ENCODE measurements around the gene TMEM235.

TMEM235 gene

GRCh38 chr17:78200451-78200850, 31.0 kb upstream of the TMEM235 start:
- 88 to 91% methylated on average over 6 of the region's 6 CpGs for WGBS, 2 experiments
- peaks cover 18% of the 10 kb centered on the region for H3K36me3 ChIP-seq (ENCODE audit: control insufficient read depth, insufficient read depth, low read length)

GRCh38 chr17:78202666-78203065, 28.8 kb upstream of the TMEM235 start:
- no peak overlapping the region for H3K4me3 ChIP-seq (ENCODE audit: insufficient read depth, low read depth, low read length)
- H3K4me1 ChIP-seq (ENCODE audit: control insufficient read depth, insufficient read depth, low read length), result no peaks in the 10 kb centered on the region
- H3K27me3 ChIP-seq (ENCODE audit: control insufficient read depth, insufficient read depth, low read length, poor library complexity, severe bottlenecking), result no peaks in the 10 kb centered on the region
- WGBS, 2 experiments, result 98 to 99% methylated on average over 8 of the region's 8 CpGs
- H3K27ac ChIP-seq (ENCODE audit: insufficient read depth, low read depth, low read length, poor library complexity, severe bottlenecking), result no peak overlapping the region
- peaks cover 9% of the 10 kb centered on the region for H3K36me3 ChIP-seq (ENCODE audit: control insufficient read depth, insufficient read depth, low read length)
- no peaks in the 10 kb centered on the region for H3K9me3 ChIP-seq (ENCODE audit: control insufficient read depth, low read length)

More at GRCh38 chr17:78200451-78200850, 31.0 kb upstream of the TMEM235 start:
- no peaks in the 10 kb centered on the region for H3K27me3 ChIP-seq (ENCODE audit: control insufficient read depth, insufficient read depth, low read length, poor library complexity, severe bottlenecking)
- no peaks in the 10 kb centered on the region for H3K9me3 ChIP-seq (ENCODE audit: control insufficient read depth, low read length)
- H3K27ac ChIP-seq (ENCODE audit: insufficient read depth, low read depth, low read length, poor library complexity, severe bottlenecking), result no peak overlapping the region
- no peak overlapping the region for H3K4me3 ChIP-seq (ENCODE audit: insufficient read depth, low read depth, low read length)
- H3K4me1 ChIP-seq (ENCODE audit: control insufficient read depth, insufficient read depth, low read length), result no peaks in the 10 kb centered on the region

GRCh38 chr17:78204387-78205123, 26.9 kb upstream of the TMEM235 start:
- 94 to 97% methylated on average over 22 of the region's 22 CpGs for WGBS, 2 experiments
- Histone ChIP-seq H3K9me3 (ENCODE audit: control insufficient read depth, low read length) (no peaks in the 10 kb centered on the region), H3K36me3 (ENCODE audit: control insufficient read depth, insufficient read depth, low read length) (peaks cover 4% of the 10 kb centered on the region), H3K4me3 (ENCODE audit: insufficient read depth, low read depth, low read length) (no peak overlapping the region), H3K27me3 (ENCODE audit: control insufficient read depth, insufficient read depth, low read length, poor library complexity, severe bottlenecking) (no peaks in the 10 kb centered on the region), H3K27ac (ENCODE audit: insufficient read depth, low read depth, low read length, poor library complexity, severe bottlenecking) (no peak overlapping the region), H3K4me1 (ENCODE audit: control insufficient read depth, insufficient read depth, low read length) (no peaks in the 10 kb centered on the region)

- Histone ChIP-seq H3K9me3 (ENCODE audit: control insufficient read depth, low read length) (no peaks in the 10 kb centered on the region), H3K4me1 (ENCODE audit: control insufficient read depth, insufficient read depth, low read length) (no peaks in the 10 kb centered on the region), H3K36me3 (ENCODE audit: control insufficient read depth, insufficient read depth, low read length) (peaks cover 4% of the 10 kb centered on the region), H3K4me3 (ENCODE audit: insufficient read depth, low read depth, low read length) (no peak overlapping the region), H3K27me3 (ENCODE audit: control insufficient read depth, insufficient read depth, low read length, poor library complexity, severe bottlenecking) (no peaks in the 10 kb centered on the region), H3K27ac (ENCODE audit: insufficient read depth, low read depth, low read length, poor library complexity, severe bottlenecking) (no peak overlapping the region)
- 94 to 96% methylated on average over 17 of the region's 17 CpGs for WGBS, 2 experiments
These were observed 26.2 kb upstream of the TMEM235 start for GRCh38 chr17:78205124-78205775.

- 75 to 80% methylated on average over 7 of the region's 7 CpGs for WGBS, 2 experiments
- no peak overlapping the region for H3K4me3 ChIP-seq (ENCODE audit: insufficient read depth, low read depth, low read length)
- no peak overlapping the region for H3K27ac ChIP-seq (ENCODE audit: insufficient read depth, low read depth, low read length, poor library complexity, severe bottlenecking)
- peaks cover 4% of the 10 kb centered on the region for H3K36me3 ChIP-seq (ENCODE audit: control insufficient read depth, insufficient read depth, low read length)
- H3K27me3 ChIP-seq (ENCODE audit: control insufficient read depth, insufficient read depth, low read length, poor library complexity, severe bottlenecking), result no peaks in the 10 kb centered on the region
- H3K4me1 ChIP-seq (ENCODE audit: control insufficient read depth, insufficient read depth, low read length), result no peaks in the 10 kb centered on the region
- no peaks in the 10 kb centered on the region for H3K9me3 ChIP-seq (ENCODE audit: control insufficient read depth, low read length)
These were observed 25.1 kb upstream of the TMEM235 start for GRCh38 chr17:78206298-78206697.

GRCh38 chr17:78208486-78208885, 22.9 kb upstream of the TMEM235 start:
- Histone ChIP-seq H3K36me3 (ENCODE audit: control insufficient read depth, insufficient read depth, low read length) (no peaks in the 10 kb centered on the region), H3K4me3 (ENCODE audit: insufficient read depth, low read depth, low read length) (no peak overlapping the region), H3K27me3 (ENCODE audit: control insufficient read depth, insufficient read depth, low read length, poor library complexity, severe bottlenecking) (no peaks in the 10 kb centered on the region), H3K9me3 (ENCODE audit: control insufficient read depth, low read length) (no peaks in the 10 kb centered on the region), H3K27ac (ENCODE audit: insufficient read depth, low read depth, low read length, poor library complexity, severe bottlenecking) (no peak overlapping the region), H3K4me1 (ENCODE audit: control insufficient read depth, insufficient read depth, low read length) (no peaks in the 10 kb centered on the region)
- 95 to 98% methylated on average over 2 of the region's 3 CpGs for WGBS, 2 experiments

GRCh38 chr17:78210111-78210510, 21.3 kb upstream of the TMEM235 start:
- H3K36me3 ChIP-seq (ENCODE audit: control insufficient read depth, insufficient read depth, low read length), result no peaks in the 10 kb centered on the region
- H3K27me3 ChIP-seq (ENCODE audit: control insufficient read depth, insufficient read depth, low read length, poor library complexity, severe bottlenecking), result no peaks in the 10 kb centered on the region
- H3K27ac ChIP-seq (ENCODE audit: insufficient read depth, low read depth, low read length, poor library complexity, severe bottlenecking), result no peak overlapping the region
- H3K9me3 ChIP-seq (ENCODE audit: control insufficient read depth, low read length), result no peaks in the 10 kb centered on the region
- 87 to 92% methylated on average over 10 of the region's 10 CpGs for WGBS, 2 experiments
- peaks cover under 1% of the 10 kb centered on the region for H3K4me1 ChIP-seq (ENCODE audit: control insufficient read depth, insufficient read depth, low read length)
- no peak overlapping the region for H3K4me3 ChIP-seq (ENCODE audit: insufficient read depth, low read depth, low read length)

- H3K4me1 ChIP-seq (ENCODE audit: control insufficient read depth, insufficient read depth, low read length), result peaks cover 9% of the 10 kb centered on the region
- no peaks in the 10 kb centered on the region for H3K36me3 ChIP-seq (ENCODE audit: control insufficient read depth, insufficient read depth, low read length)
- WGBS, 2 experiments, result 89 to 93% methylated on average over 11 of the region's 11 CpGs
- H3K27me3 ChIP-seq (ENCODE audit: control insufficient read depth, insufficient read depth, low read length, poor library complexity, severe bottlenecking), result no peaks in the 10 kb centered on the region
- no peaks in the 10 kb centered on the region for H3K9me3 ChIP-seq (ENCODE audit: control insufficient read depth, low read length)
- no peak overlapping the region for H3K27ac ChIP-seq (ENCODE audit: insufficient read depth, low read depth, low read length, poor library complexity, severe bottlenecking)
- H3K4me3 ChIP-seq (ENCODE audit: insufficient read depth, low read depth, low read length), result no peak overlapping the region
These were observed 20.4 kb upstream of the TMEM235 start for GRCh38 chr17:78211032-78211431.

- Histone ChIP-seq H3K27me3 (ENCODE audit: control insufficient read depth, insufficient read depth, low read length, poor library complexity, severe bottlenecking) (no peaks in the 10 kb centered on the region), H3K9me3 (ENCODE audit: control insufficient read depth, low read length) (no peaks in the 10 kb centered on the region), H3K36me3 (ENCODE audit: control insufficient read depth, insufficient read depth, low read length) (peaks cover 13% of the 10 kb centered on the region), H3K4me3 (ENCODE audit: insufficient read depth, low read depth, low read length) (peak within 1 kb of the TSS; percentile 78), H3K4me1 (ENCODE audit: control insufficient read depth, insufficient read depth, low read length) (peaks cover 9% of the 10 kb centered on the region), H3K27ac (ENCODE audit: insufficient read depth, low read depth, low read length, poor library complexity, severe bottlenecking) (no peak within 1 kb of the TSS)
- WGBS, 2 experiments, result 0 to 1% methylated on average over 60 of the region's 60 CpGs
These were observed 17.3 kb upstream of the TMEM235 start, which contains the start of gene BIRC5 for GRCh38 chr17:78214016-78214705. Gene BIRC5, plus strand, starts transcription at chr17:78214253. Its CDS starts 64 bp downstream, at chr17:78214317.

GRCh38 chr17:78214706-78215061, 16.7 kb upstream of the TMEM235 start:
- Histone ChIP-seq H3K27me3 (ENCODE audit: control insufficient read depth, insufficient read depth, low read length, poor library complexity, severe bottlenecking) (no peaks in the 10 kb centered on the region), H3K4me3 (ENCODE audit: insufficient read depth, low read depth, low read length) (peak overlapping the region; percentile 78), H3K27ac (ENCODE audit: insufficient read depth, low read depth, low read length, poor library complexity, severe bottlenecking) (no peak overlapping the region), H3K36me3 (ENCODE audit: control insufficient read depth, insufficient read depth, low read length) (peaks cover 13% of the 10 kb centered on the region), H3K9me3 (ENCODE audit: control insufficient read depth, low read length) (no peaks in the 10 kb centered on the region), H3K4me1 (ENCODE audit: control insufficient read depth, insufficient read depth, low read length) (peaks cover 14% of the 10 kb centered on the region)
- 15% methylated on average over 5 of the region's 5 CpGs for WGBS, 2 experiments

Data from ectodermal cell (in vitro differentiated cells).